Stimulated activated CD4-positive, alpha-beta T cell treated with anti-CD3 and anti-CD28 coated beads, TNF-alpha, amount 100 ng/mL, for 4 hours (primary cell): ENCODE measurements around the gene RAB4A.
"Not testable (repeated sequence)": the region's sequence is repeated elsewhere in the genome, so short reads cannot be mapped to it uniquely, and the experiment has no call there.

Experiments
- DNase-seq, 3 experiments: peaks; one replicate each; pipeline ENCODE4 v3.0.0-alpha.2; 2020; ENCODE audit warnings: low read depth in 3 of 3

Gene RAB4A

DNA sequence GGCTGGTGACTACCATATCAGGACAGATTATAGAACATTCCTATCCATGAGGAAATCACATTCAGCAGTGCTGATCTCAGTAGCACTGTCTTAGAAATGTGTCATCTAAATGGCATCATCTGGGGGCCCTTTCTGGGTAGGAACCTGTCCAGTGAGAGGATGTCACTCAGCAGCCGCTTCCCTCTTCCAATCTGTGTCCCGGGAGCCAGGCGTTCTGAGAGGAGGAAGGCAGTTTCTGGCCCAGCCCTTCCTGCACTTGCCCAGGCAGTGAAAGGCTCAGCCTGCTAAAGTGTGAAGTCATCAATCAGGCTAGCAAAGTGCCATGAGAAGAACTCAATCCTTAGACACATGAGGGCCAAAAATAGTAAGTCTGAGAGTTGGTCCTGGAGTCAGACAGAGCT, 25.6 kb downstream of the RAB4A start:
- no peak for DNase-seq

DNA sequence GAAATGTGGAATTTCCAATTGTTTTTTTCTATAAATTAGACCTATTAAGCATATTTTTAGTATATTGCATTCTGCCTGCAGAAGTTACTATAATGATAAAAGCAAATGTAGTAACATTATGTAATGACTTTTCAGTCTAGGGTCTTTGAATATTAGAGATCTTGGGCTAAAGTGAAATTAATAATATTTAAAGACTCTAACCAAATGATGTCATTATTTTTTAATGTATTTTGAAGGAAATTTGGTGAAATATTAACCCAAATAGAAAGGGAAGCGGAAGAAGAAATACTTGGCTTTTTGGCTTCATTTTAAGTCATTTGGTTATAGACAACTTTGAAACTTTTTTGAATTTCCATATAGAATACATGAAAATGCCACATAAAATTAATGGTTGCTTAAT, 26.8 kb downstream of the RAB4A start:
- no peak for DNase-seq

DNA sequence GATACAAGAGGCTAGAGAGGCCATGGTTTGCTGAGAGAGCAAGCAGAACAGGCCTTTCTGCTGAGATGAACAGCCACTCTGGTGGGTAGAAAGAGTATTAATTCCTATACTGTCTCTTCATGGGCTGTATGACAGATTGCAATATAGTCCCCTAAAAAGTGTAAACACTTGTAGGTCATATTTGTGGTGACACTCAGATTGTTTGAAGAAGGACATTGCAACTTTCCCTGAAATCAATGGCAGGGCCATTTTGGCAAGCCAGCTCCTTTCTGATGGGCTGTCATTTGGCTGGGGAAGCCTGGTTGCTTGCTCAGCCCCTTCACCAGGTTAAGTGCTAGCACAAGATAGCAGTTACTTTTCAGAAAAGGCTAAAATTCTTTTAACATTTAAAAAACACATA, 27.5 kb downstream of the RAB4A start:
- DNase-seq, result no peak

DNA sequence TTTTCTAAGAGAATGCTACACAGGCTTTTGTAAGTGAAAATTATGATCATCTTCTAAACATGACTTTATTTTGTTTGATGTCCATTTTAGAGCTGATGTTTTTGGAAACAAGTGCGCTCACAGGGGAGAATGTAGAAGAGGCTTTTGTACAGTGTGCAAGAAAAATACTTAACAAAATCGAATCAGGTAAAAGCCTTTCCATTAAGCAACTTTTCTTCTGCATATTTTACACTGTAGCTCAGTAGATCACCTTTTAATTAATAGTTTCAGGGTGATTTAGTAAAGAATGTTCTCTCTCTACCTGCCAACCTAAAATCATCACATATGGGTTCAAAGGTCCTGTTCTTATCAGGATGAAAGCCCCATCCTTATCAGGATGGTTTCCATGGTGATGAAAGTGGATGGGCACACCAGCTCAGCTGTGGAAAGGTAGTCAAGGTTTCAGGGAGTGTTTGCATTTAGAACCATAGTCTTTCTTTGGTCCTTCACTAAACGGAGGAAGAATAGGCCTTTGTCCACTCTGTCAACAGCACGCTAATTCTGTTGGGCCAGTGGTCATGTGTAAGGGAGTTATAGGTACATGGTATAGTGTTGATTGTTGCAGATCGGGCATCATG, 28.1 kb downstream of the RAB4A start:
- no peak for DNase-seq

DNA sequence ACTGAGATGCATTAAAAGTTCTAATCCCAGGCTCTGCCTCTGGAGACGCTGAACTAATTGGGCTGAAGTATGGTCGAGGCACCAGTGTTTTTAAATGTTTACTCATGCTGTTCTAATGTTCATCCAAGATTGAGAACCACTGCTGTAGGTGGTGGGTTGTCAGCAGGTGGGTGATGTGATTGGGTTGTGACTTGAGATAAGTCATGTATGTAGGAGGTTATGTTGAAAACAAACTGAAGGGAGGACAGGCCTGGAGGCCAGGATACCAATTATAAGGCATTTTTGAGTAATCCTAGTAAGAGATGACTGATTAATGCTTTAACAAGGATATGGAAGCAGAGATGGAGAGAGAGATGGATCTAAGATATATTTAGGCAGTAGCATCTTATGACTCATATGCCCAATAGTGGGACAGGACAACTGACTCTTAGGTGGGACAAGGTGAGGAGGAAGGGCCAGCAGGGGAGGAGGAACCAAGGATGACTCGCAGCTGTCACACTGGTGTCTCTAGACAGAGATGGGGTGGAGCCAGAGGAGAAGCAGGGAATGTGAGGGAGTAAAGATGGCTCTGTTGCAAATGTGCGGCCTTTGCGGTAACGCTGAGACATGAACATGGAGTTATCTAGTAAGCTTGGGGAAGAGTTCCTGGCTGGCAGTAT, 29.3 kb downstream of the RAB4A start:
- DNase-seq, result no peak

DNA sequence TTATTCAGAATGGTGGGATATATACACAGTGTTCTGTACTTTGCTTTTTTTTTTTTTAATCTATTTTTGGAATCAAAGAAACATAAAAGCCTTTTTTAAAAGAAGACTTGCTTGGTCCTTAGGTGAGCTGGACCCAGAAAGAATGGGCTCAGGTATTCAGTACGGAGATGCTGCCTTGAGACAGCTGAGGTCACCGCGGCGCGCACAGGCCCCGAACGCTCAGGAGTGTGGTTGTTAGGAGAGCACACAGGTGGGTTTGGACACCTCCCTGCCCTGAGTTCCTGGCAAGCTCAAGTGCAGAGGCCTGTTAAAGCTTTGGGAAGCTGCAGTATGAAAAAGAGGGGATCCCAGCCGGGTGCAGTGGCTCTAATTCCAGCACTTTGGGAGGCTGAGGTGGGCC, 31.8 kb downstream of the RAB4A start:
- no peak for DNase-seq

DNA sequence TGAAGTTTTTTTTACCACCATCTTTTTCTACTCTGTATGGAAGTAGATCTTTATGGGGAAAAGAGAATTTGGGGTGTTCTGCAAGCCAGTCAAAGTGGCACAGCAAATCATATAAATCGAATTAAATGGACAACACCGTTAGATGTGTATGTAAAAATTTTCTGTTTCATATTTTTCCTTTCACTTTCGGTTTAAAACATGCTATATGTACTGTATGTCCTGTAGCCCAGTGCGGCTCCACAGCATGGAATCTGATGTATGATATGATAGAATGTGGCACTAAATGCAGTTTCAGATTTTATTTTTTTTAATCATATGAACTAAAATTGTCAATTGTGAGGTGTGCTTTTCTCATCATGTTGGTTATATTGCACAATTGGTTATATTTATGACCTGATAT, 32.9 kb downstream of the RAB4A start:
- DNase-seq, result no peak

- no peak for DNase-seq
Observed at GRCh38 chr1:229305392-229305791, 34.5 kb downstream of the RAB4A start.

DNA sequence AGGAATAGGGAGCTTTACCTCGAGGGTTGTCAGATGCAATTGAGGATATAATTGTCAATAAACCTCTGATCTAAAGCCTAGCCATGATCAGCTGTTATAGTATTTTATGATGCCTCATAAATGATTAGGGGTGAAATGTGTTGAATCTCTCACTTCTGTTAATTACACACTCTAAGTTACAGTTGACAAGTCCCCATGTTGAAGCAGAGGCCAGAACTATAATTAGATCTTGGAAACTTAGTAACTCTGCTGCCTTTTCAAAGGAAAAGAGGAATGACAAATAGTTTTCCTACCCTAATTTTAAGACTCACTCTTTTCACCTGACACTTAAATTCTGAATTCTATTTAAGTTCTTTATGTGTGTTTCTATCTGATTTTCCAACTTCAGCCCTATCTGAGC, 38.2 kb downstream of the RAB4A start:
- DNase-seq, result no peak

GRCh38 chr1:229309684-229310083, 38.8 kb downstream of the RAB4A start:
- no peak for DNase-seq

DNA sequence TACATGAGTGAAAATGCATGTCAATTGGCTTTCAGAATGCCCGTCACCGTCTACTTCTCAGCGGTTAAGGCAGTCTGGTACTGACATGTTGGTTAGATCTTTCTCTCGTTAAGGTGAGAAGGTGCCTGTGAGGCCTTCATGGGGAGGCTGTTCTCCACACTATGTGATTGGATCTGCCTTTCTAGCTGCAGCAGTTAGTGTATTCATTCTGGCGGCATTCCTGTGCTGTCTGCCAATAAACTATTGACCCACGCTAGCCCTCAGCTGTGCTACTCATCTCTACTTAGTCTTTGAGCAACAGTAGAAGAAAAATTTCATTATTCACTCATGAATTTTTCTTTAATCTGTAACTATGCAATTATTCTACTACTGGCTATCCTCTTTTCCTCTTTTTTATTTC, 39.9 kb downstream of the RAB4A start:
- no peak for DNase-seq

DNA sequence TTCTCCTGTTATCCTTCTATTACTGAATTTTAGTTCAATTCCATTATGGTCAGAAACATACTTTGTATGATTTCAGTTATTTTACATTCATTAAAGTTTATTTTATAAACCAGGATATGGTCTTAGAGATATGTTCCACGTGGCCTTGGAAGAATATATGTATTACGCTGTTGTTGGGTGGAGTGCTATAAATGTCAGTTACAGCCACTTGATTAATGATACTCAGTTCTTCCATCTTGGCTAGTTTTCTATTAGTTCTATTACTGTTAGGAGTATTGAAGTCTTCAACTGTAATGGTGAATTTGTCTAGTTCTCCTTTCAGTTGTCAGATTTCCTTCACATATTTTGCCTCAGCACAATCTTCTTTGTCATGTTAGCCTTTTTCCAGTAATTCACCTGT, 45.3 kb downstream of the RAB4A start:
- no peak for DNase-seq

DNA sequence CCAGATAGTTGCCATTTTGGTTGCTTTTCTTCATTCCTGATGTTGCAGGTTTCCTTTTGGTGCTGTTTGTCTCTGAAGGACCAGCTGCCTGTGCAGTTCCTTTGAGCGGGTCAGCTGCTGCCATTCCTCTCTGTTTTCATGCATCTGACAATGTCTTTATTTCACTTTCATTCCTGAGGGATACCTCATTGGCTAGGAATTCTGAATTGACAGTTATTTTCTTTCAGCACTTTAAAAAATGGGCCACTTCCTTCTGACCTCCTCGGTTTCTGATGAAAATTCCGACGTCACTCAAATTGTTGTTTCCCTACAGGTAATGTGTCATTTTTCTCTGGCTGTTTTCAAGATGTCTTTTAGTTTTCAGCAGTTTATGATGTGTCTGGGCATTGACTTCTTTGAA, 47.1 kb downstream of the RAB4A start:
- DNase-seq, result no peak

DNA sequence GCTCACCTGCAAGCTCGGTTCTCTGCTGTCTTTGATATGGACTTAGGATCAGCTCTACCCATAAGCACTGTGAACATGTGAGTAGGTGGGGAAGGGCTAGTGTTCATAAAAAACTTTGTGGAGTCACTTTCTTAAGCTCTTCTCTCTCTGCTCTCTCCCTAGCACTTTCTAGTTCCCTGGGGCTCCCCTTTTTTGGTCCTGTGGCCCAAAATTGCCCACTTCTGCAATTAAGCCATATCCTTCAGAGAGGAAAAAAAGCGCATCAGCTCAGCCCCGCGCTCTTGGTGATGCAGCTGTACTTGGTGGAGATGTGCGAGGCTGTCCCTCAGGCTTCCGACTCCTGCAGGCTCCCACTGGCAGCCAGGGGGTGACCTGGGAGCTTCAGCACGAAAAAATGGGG, 48.6 kb downstream of the RAB4A start:
- no peak for DNase-seq

GRCh38 chr1:229323201-229323600, 52.3 kb downstream of the RAB4A start:
- DNase-seq, result no peak

DNA sequence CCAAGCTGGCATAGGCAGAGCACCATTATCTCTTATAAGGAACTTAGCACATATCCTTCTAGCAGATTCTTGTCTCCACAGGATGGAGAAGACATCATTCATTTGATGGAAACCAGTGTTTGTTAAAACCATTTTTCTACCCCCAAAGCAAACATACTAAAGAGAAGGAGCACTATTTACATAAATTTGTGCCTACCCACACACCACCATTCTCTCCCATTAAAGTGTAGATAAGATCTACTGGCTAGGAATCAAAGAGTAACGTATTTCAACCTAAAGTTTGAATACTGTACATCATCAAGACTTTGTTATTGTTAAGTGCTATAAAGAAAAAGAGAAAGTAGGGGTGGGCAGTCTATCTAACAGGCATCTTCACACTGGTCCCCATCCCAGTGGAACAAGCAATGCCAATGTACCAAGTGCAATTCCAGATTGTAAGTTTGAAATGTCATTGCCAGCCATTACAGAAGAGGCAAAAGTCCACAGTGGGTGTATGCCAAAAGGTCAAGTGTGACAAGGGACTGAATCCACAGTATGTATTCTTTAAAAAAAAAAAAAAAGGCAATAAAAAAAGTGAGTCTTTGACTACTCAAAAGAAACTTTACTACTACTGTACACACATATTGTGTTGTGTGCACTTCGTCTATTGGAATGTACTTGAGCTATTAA, 53.1 kb downstream of the RAB4A start:
- no peak for DNase-seq

DNA sequence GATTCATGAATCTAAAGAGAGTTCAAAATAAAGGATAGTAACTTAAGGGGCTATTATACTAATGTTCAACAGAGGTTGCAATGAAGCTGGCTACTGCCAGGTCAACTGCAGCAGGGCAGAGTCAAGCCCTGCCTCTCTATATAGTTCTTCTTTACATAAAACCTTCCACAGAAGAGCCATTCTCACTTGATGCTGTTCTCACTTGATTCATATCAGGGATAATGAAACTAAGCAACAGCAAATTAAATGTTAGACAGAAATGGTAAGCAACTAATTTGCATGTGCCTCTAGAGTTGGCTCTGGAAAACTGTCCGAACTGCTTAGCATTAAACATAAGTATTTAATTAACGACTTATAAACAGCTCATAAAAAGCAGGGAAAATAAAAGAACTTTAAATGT, 54.5 kb downstream of the RAB4A start:
- DNase-seq, result no peak

DNA sequence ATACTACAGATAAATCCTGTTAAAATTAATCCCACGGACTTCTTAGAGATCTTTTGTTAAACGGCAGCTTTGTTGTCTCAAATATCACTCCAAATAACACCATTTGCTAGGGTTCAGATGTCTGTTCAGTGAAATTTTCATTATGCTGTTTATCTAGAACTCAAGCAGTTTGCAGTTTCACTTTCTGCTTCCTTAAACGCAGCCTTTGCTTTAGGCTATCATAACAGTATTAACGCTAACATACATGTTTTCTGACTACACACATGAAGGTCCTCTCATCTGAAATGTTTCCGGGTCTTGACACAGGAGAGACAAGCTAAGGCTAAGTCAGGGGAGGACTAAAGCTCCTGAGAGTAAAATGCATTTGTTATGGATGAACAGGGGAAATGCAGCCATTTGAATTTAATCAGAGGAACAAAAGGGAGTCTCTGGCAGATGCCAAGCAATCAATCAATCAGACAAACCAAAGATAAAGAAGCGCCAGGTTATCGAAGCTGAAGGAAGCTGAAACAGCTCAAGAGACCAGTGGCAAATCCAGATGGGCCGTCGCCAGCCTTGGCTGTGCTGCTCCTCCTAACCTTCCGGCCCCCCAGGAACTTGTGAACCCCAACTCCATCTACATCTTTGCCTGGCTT, 55.1 kb downstream of the RAB4A start:
- DNase-seq, result no peak

- DNase-seq, result no peak
Observed at GRCh38 chr1:229326601-229327000, 55.7 kb downstream of the RAB4A start.

- DNase-seq, result not testable (repeated sequence)
Observed at GRCh38 chr1:229327765-229328164, 56.9 kb downstream of the RAB4A start.

DNA sequence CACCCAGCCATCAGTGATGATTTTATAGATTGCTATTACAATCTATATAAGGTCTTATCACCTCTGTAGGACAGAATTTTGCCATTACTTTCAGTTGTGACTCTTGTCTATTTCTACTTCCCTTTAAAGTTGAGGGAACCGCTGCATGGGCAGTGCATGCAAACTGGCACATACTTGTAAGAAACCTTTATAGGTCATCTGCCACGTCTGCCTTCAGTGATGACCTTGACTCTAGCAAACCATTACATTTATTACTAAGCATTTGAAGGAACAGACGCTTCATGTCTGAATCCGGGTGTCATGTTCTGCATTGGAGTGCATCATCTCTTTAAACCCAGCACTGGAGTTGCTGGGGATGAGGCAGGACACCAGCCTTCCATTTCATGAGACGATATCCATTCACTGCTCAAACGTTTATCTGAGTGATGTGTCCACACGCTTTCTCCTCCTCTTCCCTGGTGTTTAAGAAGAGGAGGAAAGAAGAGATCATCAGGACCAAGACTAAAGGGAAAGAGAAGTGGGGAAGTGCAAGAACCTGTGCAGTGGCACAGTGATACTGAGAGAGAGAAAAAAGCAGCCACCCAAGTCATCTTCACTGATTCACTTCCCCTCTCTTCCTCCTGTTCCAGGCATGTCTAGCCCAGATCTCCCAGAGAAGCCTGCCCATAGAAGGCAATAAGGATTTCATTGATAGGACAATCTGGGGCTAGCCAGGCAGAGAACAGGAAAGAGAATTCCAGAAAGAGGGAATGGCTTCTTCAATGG, 57.9 kb downstream of the RAB4A start:
- DNase-seq, result no peak

- DNase-seq, result no peak
Observed at GRCh38 chr1:229334269-229334668, 63.4 kb downstream of the RAB4A start.
